ENCODE measurements around the gene STOM. TPM values are rescaled to one million over a fixed set of nuclear protein-coding genes. Genes with fewer than 3 reads are reported as not detected.
A peak's percentile ranks its signal among the peaks of the same experiment; 100 is the strongest.
"Not testable (repeated sequence)": the region's sequence is repeated elsewhere in the genome, so short reads cannot be mapped to it uniquely, and the experiment has no call there.

Gene STOM
- polyA plus RNA-seq (ENCODE audit: insufficient read length in 3 of 3), result 10 to 100 TPM; 80.2 to 87.5 (median 81.9) TPM
- long read RNA-seq, donor 1, transcript STOM-201 (7 exons, 3,010 nt), result major isoform, 14 of 19 reads
- long read RNA-seq, donor 1, partial matches to known transcripts, result 5 of 19 reads
- long read RNA-seq, donor 1, other reads (novel, unspliced or antisense), result 0 of 19 reads
- long read RNA-seq, donor 2, transcript STOM-201 (7 exons, 3,010 nt), result major isoform, 15 of 15 reads
- long read RNA-seq, donor 2, partial matches to known transcripts, result 0 of 15 reads
- long read RNA-seq, donor 2, other reads (novel, unspliced or antisense), result 0 of 15 reads
- long read RNA-seq, donor 3, transcript STOM-201 (7 exons, 3,010 nt), result major isoform, 21 of 21 reads
- long read RNA-seq, donor 3, partial matches to known transcripts, result 0 of 21 reads
- long read RNA-seq, donor 3, other reads (novel, unspliced or antisense), result 0 of 21 reads
- long read RNA-seq, donor 4, transcript STOM-201 (7 exons, 3,010 nt), result major isoform, 23 of 23 reads
- long read RNA-seq, donor 4, partial matches to known transcripts, result 0 of 23 reads
- long read RNA-seq, donor 4, other reads (novel, unspliced or antisense), result 0 of 23 reads
- long read RNA-seq, donor 5, result 0 reads
- long read RNA-seq, donor 6, transcript STOM-201 (7 exons, 3,010 nt), result major isoform, 23 of 30 reads
- long read RNA-seq, donor 6, partial matches to known transcripts, result 7 of 30 reads
- long read RNA-seq, donor 6, other reads (novel, unspliced or antisense), result 0 of 30 reads
- long read RNA-seq, donor 7, transcript STOM-201 (7 exons, 3,010 nt), result major isoform, 17 of 17 reads
- long read RNA-seq, donor 7, partial matches to known transcripts, result 0 of 17 reads
- long read RNA-seq, donor 7, other reads (novel, unspliced or antisense), result 0 of 17 reads
- long read RNA-seq, donor 8, transcript STOM-201 (7 exons, 3,010 nt), result major isoform, 31 of 44 reads
- long read RNA-seq, donor 8, partial matches to known transcripts, result 13 of 44 reads
- long read RNA-seq, donor 8, other reads (novel, unspliced or antisense), result 0 of 44 reads
- long read RNA-seq, donor 9, transcript STOM-201 (7 exons, 3,010 nt), result major isoform, 10 of 10 reads
- long read RNA-seq, donor 9, partial matches to known transcripts, result 0 of 10 reads
- long read RNA-seq, donor 9, other reads (novel, unspliced or antisense), result 0 of 10 reads
- long read RNA-seq, donor 10, transcript STOM-201 (7 exons, 3,010 nt), result major isoform, 10 of 18 reads
- long read RNA-seq, donor 10, partial matches to known transcripts, result 8 of 18 reads
- long read RNA-seq, donor 10, other reads (novel, unspliced or antisense), result 0 of 18 reads
- long read RNA-seq, donor 11, transcript STOM-201 (7 exons, 3,010 nt), result major isoform, 14 of 14 reads
- long read RNA-seq, donor 11, partial matches to known transcripts, result 0 of 14 reads
- long read RNA-seq, donor 11, other reads (novel, unspliced or antisense), result 0 of 14 reads
- long read RNA-seq, donor 12, transcript STOM-201 (7 exons, 3,010 nt), result major isoform, 6 of 6 reads
- long read RNA-seq, donor 12, partial matches to known transcripts, result 0 of 6 reads
- long read RNA-seq, donor 12, other reads (novel, unspliced or antisense), result 0 of 6 reads
- long read RNA-seq, donor 13, result 0 reads
- long read RNA-seq, donor 14, transcript STOM-201 (7 exons, 3,010 nt), result major isoform, 16 of 16 reads
- long read RNA-seq, donor 14, partial matches to known transcripts, result 0 of 16 reads
- long read RNA-seq, donor 14, other reads (novel, unspliced or antisense), result 0 of 16 reads
- long read RNA-seq, donor 15, transcript STOM-201 (7 exons, 3,010 nt), result major isoform, 17 of 22 reads
- long read RNA-seq, donor 15, partial matches to known transcripts, result 5 of 22 reads
- long read RNA-seq, donor 15, other reads (novel, unspliced or antisense), result 0 of 22 reads
- long read RNA-seq, donor 16, transcript STOM-201 (7 exons, 3,010 nt), result major isoform, 27 of 48 reads
- long read RNA-seq, donor 16, partial matches to known transcripts, result 15 of 48 reads
- long read RNA-seq, donor 16, other reads (novel, unspliced or antisense), result 6 of 48 reads

- peak in 2 of 11 donors; percentile 49 to 51 for DNase-seq (ENCODE audit: extremely low read depth in 1 of 11, low read depth in 9 of 11, low spot score in 4 of 11)
Measured at GRCh38 chr9:121369595-121370265, at the start of gene STOM. STOM (minus strand) TSS chr9:121370250; CDS start chr9:121370187, 63 bp downstream.

- no peak for DNase-seq (ENCODE audit: extremely low read depth in 1 of 11, low read depth in 9 of 11, low spot score in 4 of 11)
Measured at GRCh38 chr9:121411993-121412392, 41.9 kb upstream of the STOM start.

GRCh38 chr9:121405899-121406298, 35.8 kb upstream of the STOM start:
- DNase-seq (ENCODE audit: extremely low read depth in 1 of 11, low read depth in 9 of 11, low spot score in 4 of 11), result no peak

GRCh38 chr9:121404906-121405305, 34.9 kb upstream of the STOM start:
- DNase-seq (ENCODE audit: extremely low read depth in 1 of 11, low read depth in 9 of 11, low spot score in 4 of 11), result no peak

- peak; percentile 25 to 76 (median 45) for DNase-seq (ENCODE audit: extremely low read depth in 1 of 11, low read depth in 9 of 11, low spot score in 4 of 11)
Measured at GRCh38 chr9:121399883-121400607, 30.0 kb upstream of the STOM start.

- DNase-seq (ENCODE audit: extremely low read depth in 1 of 11, low read depth in 9 of 11, low spot score in 4 of 11), result no peak
Measured at GRCh38 chr9:121399126-121399882, 29.3 kb upstream of the STOM start.

GRCh38 chr9:121398374-121398773, 28.3 kb upstream of the STOM start:
- no peak for DNase-seq (ENCODE audit: extremely low read depth in 1 of 11, low read depth in 9 of 11, low spot score in 4 of 11)

- DNase-seq (ENCODE audit: extremely low read depth in 1 of 11, low read depth in 9 of 11, low spot score in 4 of 11), result not testable (repeated sequence)
Measured at GRCh38 chr9:121397277-121397676, 27.2 kb upstream of the STOM start.

- DNase-seq (ENCODE audit: extremely low read depth in 1 of 11, low read depth in 9 of 11, low spot score in 4 of 11), result no peak
Measured at GRCh38 chr9:121395558-121395957, 25.5 kb upstream of the STOM start.

- no peak for DNase-seq (ENCODE audit: extremely low read depth in 1 of 11, low read depth in 9 of 11, low spot score in 4 of 11)
Measured at GRCh38 chr9:121394292-121394691, 24.2 kb upstream of the STOM start.

- DNase-seq (ENCODE audit: extremely low read depth in 1 of 11, low read depth in 9 of 11, low spot score in 4 of 11), result no peak
Measured at GRCh38 chr9:121393318-121393717, 23.3 kb upstream of the STOM start.

- no peak for DNase-seq (ENCODE audit: extremely low read depth in 1 of 11, low read depth in 9 of 11, low spot score in 4 of 11)
Measured at GRCh38 chr9:121390372-121390771, 20.3 kb upstream of the STOM start.

GRCh38 chr9:121388140-121388905, 18.3 kb upstream of the STOM start:
- no peak for DNase-seq (ENCODE audit: extremely low read depth in 1 of 11, low read depth in 9 of 11, low spot score in 4 of 11)

GRCh38 chr9:121386442-121387175, 16.6 kb upstream of the STOM start:
- no peak for DNase-seq (ENCODE audit: extremely low read depth in 1 of 11, low read depth in 9 of 11, low spot score in 4 of 11)
